ENCODE data around the gene SPPL3. TPM values are rescaled to one million over a fixed set of nuclear protein-coding genes. Genes with fewer than 3 reads are reported as not detected.

SPPL3 gene
- total RNA-seq, 1 donor: 10.9 TPM

- no peak overlapping the region for H3K4me3 ChIP-seq (ENCODE audit: insufficient read depth, low read length)
- no peaks in the 10 kb centered on the region for H3K36me3 ChIP-seq (ENCODE audit: insufficient read depth, low read length)
- H3K4me2 ChIP-seq (ENCODE audit: insufficient read depth, low read length): no peak overlapping the region
- H2AFZ ChIP-seq (ENCODE audit: low read length): no peak overlapping the region
- peaks cover 4% of the 10 kb centered on the region for H4K20me1 ChIP-seq (ENCODE audit: insufficient read depth, low read length)
- no peaks in the 10 kb centered on the region for H3K9me3 ChIP-seq (ENCODE audit: low read depth, low read length)
- no peak for TF ChIP-seq CTCF (IDR thresholded peaks at IDR 0.05; ENCODE audit: extremely low read depth, low read depth, low read length)
- H3K79me2 ChIP-seq (ENCODE audit: insufficient read depth, low read length): peaks cover 6% of the 10 kb centered on the region
- H3K4me1 ChIP-seq (ENCODE audit: insufficient read depth, low read length): no peaks in the 10 kb centered on the region
- no peaks in the 10 kb centered on the region for H3K27me3 ChIP-seq (ENCODE audit: insufficient read depth, low read length)
- H3K27ac ChIP-seq (ENCODE audit: low read depth, low read length): no peak overlapping the region
- no peak for DNase-seq (ENCODE audit: insufficient read length, low spot score, missing footprints)
Observed at GRCh38 chr12:120799243-120800045, 104.7 kb downstream of the SPPL3 start.

- no peaks in the 10 kb centered on the region for H3K4me1 ChIP-seq (ENCODE audit: insufficient read depth, low read length)
- H3K4me3 ChIP-seq (ENCODE audit: insufficient read depth, low read length): no peak overlapping the region
- peaks cover 4% of the 10 kb centered on the region for H4K20me1 ChIP-seq (ENCODE audit: insufficient read depth, low read length)
- H3K9me3 ChIP-seq (ENCODE audit: low read depth, low read length): no peaks in the 10 kb centered on the region
- H3K36me3 ChIP-seq (ENCODE audit: insufficient read depth, low read length): no peaks in the 10 kb centered on the region
- H2AFZ ChIP-seq (ENCODE audit: low read length): no peak overlapping the region
- no peaks in the 10 kb centered on the region for H3K27me3 ChIP-seq (ENCODE audit: insufficient read depth, low read length)
- H3K79me2 ChIP-seq (ENCODE audit: insufficient read depth, low read length): peaks cover 6% of the 10 kb centered on the region
- TF ChIP-seq CTCF (IDR thresholded peaks at IDR 0.05; ENCODE audit: extremely low read depth, low read depth, low read length): no peak
- no peak overlapping the region for H3K27ac ChIP-seq (ENCODE audit: low read depth, low read length)
- DNase-seq (ENCODE audit: insufficient read length, low spot score, missing footprints): no peak
- no peak overlapping the region for H3K4me2 ChIP-seq (ENCODE audit: insufficient read depth, low read length)
Observed at GRCh38 chr12:120798696-120799095, 105.5 kb downstream of the SPPL3 start.

- Histone ChIP-seq H3K36me3 (ENCODE audit: insufficient read depth, low read length) (no peaks in the 10 kb centered on the region), H3K27me3 (ENCODE audit: insufficient read depth, low read length) (no peaks in the 10 kb centered on the region), H3K4me2 (ENCODE audit: insufficient read depth, low read length) (no peak overlapping the region), H3K4me1 (ENCODE audit: insufficient read depth, low read length) (no peaks in the 10 kb centered on the region), H2AFZ (ENCODE audit: low read length) (no peak overlapping the region), H3K9me3 (ENCODE audit: low read depth, low read length) (no peaks in the 10 kb centered on the region), H3K4me3 (ENCODE audit: insufficient read depth, low read length) (no peak overlapping the region), H3K79me2 (ENCODE audit: insufficient read depth, low read length) (peaks cover 9% of the 10 kb centered on the region), H4K20me1 (ENCODE audit: insufficient read depth, low read length) (peaks cover 4% of the 10 kb centered on the region), H3K27ac (ENCODE audit: low read depth, low read length) (no peak overlapping the region)
- no peak for TF ChIP-seq CTCF (IDR thresholded peaks at IDR 0.05; ENCODE audit: extremely low read depth, low read depth, low read length)
- DNase-seq (ENCODE audit: insufficient read length, low spot score, missing footprints): no peak
Observed at GRCh38 chr12:120797677-120798642, 106.2 kb downstream of the SPPL3 start.

All from osteoblast (primary cell).